ENCODE data around the gene LTO1.

The LTO1 gene

GRCh38 chr11:69644071-69644961 lies 30.8 kb downstream of the LTO1 start:
- no peak for DNase-seq

- DNase-seq, result no peak
These were observed 31.5 kb downstream of the LTO1 start for GRCh38 chr11:69643646-69644045.

- no peak for DNase-seq
These were observed 32.1 kb downstream of the LTO1 start for GRCh38 chr11:69642913-69643632.

GRCh38 chr11:69642549-69642912 lies 32.6 kb downstream of the LTO1 start:
- no peak for DNase-seq

- DNase-seq, result no peak
These were observed 33.2 kb downstream of the LTO1 start for GRCh38 chr11:69641681-69642548.

- no peak for DNase-seq
These were observed 34.1 kb downstream of the LTO1 start, which contains the start of gene CCND1 for GRCh38 chr11:69640995-69641581. TSS of gene CCND1 (plus strand) at chr11:69641156. CDS start at chr11:69641314, 158 bp downstream.

GRCh38 chr11:69640260-69640994 lies 34.7 kb downstream of the LTO1 start:
- DNase-seq, result no peak

- no peak for DNase-seq
These were observed 35.3 kb downstream of the LTO1 start for GRCh38 chr11:69639831-69640230.

- DNase-seq, result no peak
These were observed 36.0 kb downstream of the LTO1 start for GRCh38 chr11:69638941-69639681.

- DNase-seq, result no peak
These were observed 36.9 kb downstream of the LTO1 start for GRCh38 chr11:69637941-69638871.

GRCh38 chr11:69637198-69637940 lies 37.8 kb downstream of the LTO1 start:
- no peak for DNase-seq

GRCh38 chr11:69636512-69637197 lies 38.5 kb downstream of the LTO1 start:
- no peak for DNase-seq

GRCh38 chr11:69635804-69636511 lies 39.2 kb downstream of the LTO1 start:
- no peak for DNase-seq

GRCh38 chr11:69635195-69635594 lies 40.0 kb downstream of the LTO1 start:
- no peak for DNase-seq

GRCh38 chr11:69634590-69634989 lies 40.6 kb downstream of the LTO1 start:
- no peak for DNase-seq

GRCh38 chr11:69634069-69634468 lies 41.1 kb downstream of the LTO1 start:
- DNase-seq, result no peak

GRCh38 chr11:69632900-69633299 lies 42.3 kb downstream of the LTO1 start:
- DNase-seq, result no peak

- no peak for DNase-seq
These were observed 44.7 kb downstream of the LTO1 start for GRCh38 chr11:69630424-69630823.
